Parathyroid adenoma (tissue), 2 donors: Measurements from ENCODE around the gene SEPTIN2.

ENCODE experiments used
- H2AFZ ChIP-seq: fragments of 300-600 bp; sonication (generic); one replicate; pipeline ENCODE4 v1.7.0; 2017; ENCODE audit warnings: antibody characterized with exemption, mild to moderate bottlenecking
- H3K27ac ChIP-seq: fragments of 300-600 bp; sonication (generic); one replicate; pipeline ENCODE4 v1.7.0; 2017
- H3K27me3 ChIP-seq: fragments of 300-600 bp; sonication (generic); one replicate; pipeline ENCODE4 v1.7.0; 2017; ENCODE audit warnings: low read length; ENCODE audit not compliant: control insufficient read depth, insufficient read depth
- H3K36me3 ChIP-seq: fragments of 300-600 bp; sonication (generic); one replicate; pipeline ENCODE4 v1.7.0; 2017; ENCODE audit warnings: low read length; ENCODE audit not compliant: control insufficient read depth, insufficient read depth
- H3K4me1 ChIP-seq: fragments of 300-600 bp; sonication (generic); one replicate; pipeline ENCODE4 v1.7.0; 2017; ENCODE audit warnings: control low read depth
- H3K4me2 ChIP-seq: fragments of 300-600 bp; sonication (generic); one replicate; pipeline ENCODE4 v1.7.0; 2017; ENCODE audit warnings: low read length
- H3K4me3 ChIP-seq: fragments of 300-600 bp; sonication (generic); one replicate; pipeline ENCODE4 v1.7.0; 2017; ENCODE audit warnings: low read depth, low read length
- H3K79me2 ChIP-seq: fragments of 300-600 bp; sonication (generic); one replicate; pipeline ENCODE4 v1.7.0; 2017; ENCODE audit warnings: control low read depth
- H3K9ac ChIP-seq: fragments of 300-600 bp; sonication (generic); one replicate; pipeline ENCODE4 v1.7.0; 2017; ENCODE audit warnings: mild to moderate bottlenecking
- H3K9me3 ChIP-seq: fragments of 300-600 bp; sonication (generic); one replicate; pipeline ENCODE4 v1.7.0; 2017; ENCODE audit warnings: low read length; ENCODE audit not compliant: control insufficient read depth
- CTCF ChIP-seq: fragments of 300-600 bp; sonication (generic); IDR thresholded peaks from one replicate; pipeline ENCODE4 v1.7.0; 2017; ENCODE audit warnings: antibody characterized with exemption, mild to moderate bottlenecking
- donor health status: primary hyperparathyroidism.

SEPTIN2 gene

GRCh38 chr2:241269707-241270520 lies 45.8 kb upstream of the SEPTIN2 start:
- no peak overlapping the region for H3K9ac ChIP-seq
- no peak overlapping the region for H3K27ac ChIP-seq
- H3K4me1 ChIP-seq = peaks cover 10% of the 10 kb centered on the region

GRCh38 chr2:241270531-241270930 lies 45.2 kb upstream of the SEPTIN2 start:
- no peaks in the 10 kb centered on the region for H3K9me3 ChIP-seq
- H3K9ac ChIP-seq = no peak overlapping the region
- H3K36me3 ChIP-seq = no peaks in the 10 kb centered on the region
- H2AFZ ChIP-seq = no peak overlapping the region
- no peak for TF ChIP-seq CTCF
- H3K4me1 ChIP-seq = peaks cover 10% of the 10 kb centered on the region
- no peak overlapping the region for H3K27ac ChIP-seq
- H3K27me3 ChIP-seq = no peaks in the 10 kb centered on the region
- peaks cover 30% of the 10 kb centered on the region for H3K79me2 ChIP-seq
- H3K4me3 ChIP-seq = no peak overlapping the region
- H3K4me2 ChIP-seq = no peak overlapping the region

More at GRCh38 chr2:241269707-241270520, 45.8 kb upstream of the SEPTIN2 start:
- Histone ChIP-seq H3K36me3 (no peaks in the 10 kb centered on the region), H3K27me3 (no peaks in the 10 kb centered on the region), H3K4me3 (no peak overlapping the region), H3K79me2 (peaks cover 33% of the 10 kb centered on the region), H2AFZ (no peak overlapping the region), H3K9me3 (no peaks in the 10 kb centered on the region), H3K4me2 (peak overlapping the region; percentile 40)
- no peak for TF ChIP-seq CTCF

- no peaks in the 10 kb centered on the region for H3K36me3 ChIP-seq
- peak overlapping the region; percentile 59 for H3K4me3 ChIP-seq
- H3K4me1 ChIP-seq = peaks cover 10% of the 10 kb centered on the region
- H3K79me2 ChIP-seq = peaks cover 23% of the 10 kb centered on the region
- peak overlapping the region; percentile 46 for H3K27ac ChIP-seq
- no peaks in the 10 kb centered on the region for H3K27me3 ChIP-seq
- no peaks in the 10 kb centered on the region for H3K9me3 ChIP-seq
- no peak for TF ChIP-seq CTCF
- H2AFZ ChIP-seq = peak overlapping the region; percentile 67
- no peak overlapping the region for H3K9ac ChIP-seq
- peak overlapping the region; percentile 70 for H3K4me2 ChIP-seq
These were observed 43.9 kb upstream of the SEPTIN2 start for GRCh38 chr2:241271706-241272302.

GRCh38 chr2:241272303-241273209 lies 43.2 kb upstream of the SEPTIN2 start:
- Histone ChIP-seq H3K4me1 (peaks cover 10% of the 10 kb centered on the region), H3K27ac (no peak overlapping the region)
- no peak for TF ChIP-seq CTCF

More at GRCh38 chr2:241272303-241273209, 43.2 kb upstream of the SEPTIN2 start:
- no peak overlapping the region for H3K9ac ChIP-seq
- H3K79me2 ChIP-seq = peaks cover 18% of the 10 kb centered on the region
- H3K4me3 ChIP-seq = peak overlapping the region; percentile 59
- H3K4me2 ChIP-seq = peak overlapping the region; percentile 70
- no peaks in the 10 kb centered on the region for H3K36me3 ChIP-seq
- H3K27me3 ChIP-seq = no peaks in the 10 kb centered on the region
- H2AFZ ChIP-seq = peak overlapping the region; percentile 67
- H3K9me3 ChIP-seq = no peaks in the 10 kb centered on the region
